Glutamatergic neuron (in vitro differentiated cells): ENCODE data around the gene ZBTB6. TPM values are rescaled to one million over a fixed set of nuclear protein-coding genes. Genes with fewer than 3 reads are reported as not detected.
"Not testable (repeated sequence)": the region's sequence is repeated elsewhere in the genome, so short reads cannot be mapped to it uniquely, and the experiment has no call there.

Experiments used
- DNase-seq: peaks from one replicate; pipeline ENCODE4 v3.0.0; 2022
- H3K27ac Mint-ChIP-seq: one replicate; pipeline ENCODE4 v1.8.0; 2020; ENCODE audit warnings: mild to moderate bottlenecking, mixed read lengths, inconsistent platforms; ENCODE audit not compliant: unreplicated experiment
- H3K27me3 Mint-ChIP-seq: one replicate; pipeline ENCODE4 v1.8.0; 2020; ENCODE audit warnings: mild to moderate bottlenecking, moderate library complexity, mixed read lengths, inconsistent platforms; ENCODE audit not compliant: unreplicated experiment
- H3K36me3 Mint-ChIP-seq: one replicate; pipeline ENCODE4 v1.8.0; 2020; ENCODE audit warnings: mild to moderate bottlenecking, mixed read lengths, inconsistent platforms; ENCODE audit not compliant: unreplicated experiment
- H3K4me1 Mint-ChIP-seq: one replicate; pipeline ENCODE4 v1.8.0; 2020; ENCODE audit warnings: mild to moderate bottlenecking, low read depth, mixed read lengths, inconsistent platforms; ENCODE audit not compliant: unreplicated experiment
- H3K4me3 Mint-ChIP-seq: one replicate; pipeline ENCODE4 v1.8.0; 2020; ENCODE audit warnings: mild to moderate bottlenecking, mixed read lengths, inconsistent platforms; ENCODE audit not compliant: unreplicated experiment
- H3K9me3 Mint-ChIP-seq: one replicate; pipeline ENCODE4 v1.8.0; 2020; ENCODE audit warnings: mild to moderate bottlenecking, moderate library complexity, mixed read lengths, inconsistent platforms; ENCODE audit not compliant: unreplicated experiment
- CTCF ChIP-seq: fragments of 200-600 bp; sonication (generic); IDR thresholded peaks from one replicate; pipeline ENCODE4 v1.5.0; 2021; ENCODE audit not compliant: partially characterized antibody, unreplicated experiment
- total RNA-seq: library from RNA; stranded (reverse); fragmentation: NEBNext Ultra II Directional; extraction: Animal tissue kit (Norgen Biotek cat#: 25700); gene quantifications from one replicate; pipeline ENCODE4 v1.2.1, GENCODE V29; 2021; ENCODE audit not compliant: unreplicated experiment

The ZBTB6 gene
- total RNA-seq, 1 donor from 2014 or later: 10.2 TPM

DNA sequence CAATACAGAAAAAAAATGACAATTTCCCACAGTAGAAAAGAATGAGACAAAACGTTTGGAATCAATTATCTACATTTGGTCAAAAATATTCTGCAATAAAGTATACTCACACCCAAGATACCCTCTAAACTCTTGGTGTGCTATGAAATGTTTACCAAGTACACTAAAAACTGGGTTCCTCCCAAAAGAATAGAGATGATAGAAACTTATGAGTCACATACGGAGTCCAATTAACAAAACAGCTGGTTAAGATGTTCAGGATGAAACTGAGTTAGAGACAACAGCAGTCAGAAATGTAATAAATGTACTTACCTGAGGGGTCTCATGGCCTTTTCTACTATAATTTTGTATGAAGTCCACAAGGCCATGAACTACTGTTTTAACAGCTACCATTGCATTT, 33.7 kb downstream of the ZBTB6 start:
- no peak for DNase-seq
- Mint-ChIP-seq H3K27ac (no peak overlapping the region), H3K4me3 (no peak overlapping the region), H3K36me3 (no peaks in the 10 kb centered on the region), H3K4me1 (peaks cover 8% of the 10 kb centered on the region), H3K9me3 (no peaks in the 10 kb centered on the region), H3K27me3 (no peaks in the 10 kb centered on the region)
- TF ChIP-seq CTCF: no peak

DNA sequence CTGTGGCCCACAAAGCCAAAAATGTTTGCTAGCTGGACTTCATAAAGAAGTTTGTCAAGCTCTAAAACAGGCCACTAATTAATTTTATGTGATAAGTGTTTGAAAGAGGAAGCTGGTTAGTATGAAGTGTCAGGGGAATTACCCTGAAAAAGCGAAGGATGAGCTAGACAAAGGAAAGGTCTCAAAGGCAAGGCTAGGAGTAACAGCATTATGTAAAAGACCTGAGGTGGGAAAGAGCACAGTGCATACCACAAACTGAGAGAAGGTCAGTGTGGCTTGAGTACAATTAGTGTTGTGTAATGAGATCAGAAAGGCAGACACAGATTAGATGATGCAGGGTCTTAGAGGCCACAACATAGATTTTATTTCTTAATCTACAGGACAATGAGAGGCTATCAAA, 37.6 kb downstream of the ZBTB6 start:
- DNase-seq: no peak
- H3K9me3 Mint-ChIP-seq: no peaks in the 10 kb centered on the region
- no peaks in the 10 kb centered on the region for H3K27me3 Mint-ChIP-seq
- H3K36me3 Mint-ChIP-seq: peaks cover 5% of the 10 kb centered on the region
- H3K4me3 Mint-ChIP-seq: no peak overlapping the region
- H3K4me1 Mint-ChIP-seq: peaks cover 8% of the 10 kb centered on the region
- no peak for TF ChIP-seq CTCF
- H3K27ac Mint-ChIP-seq: peak overlapping the region; percentile 65

DNA sequence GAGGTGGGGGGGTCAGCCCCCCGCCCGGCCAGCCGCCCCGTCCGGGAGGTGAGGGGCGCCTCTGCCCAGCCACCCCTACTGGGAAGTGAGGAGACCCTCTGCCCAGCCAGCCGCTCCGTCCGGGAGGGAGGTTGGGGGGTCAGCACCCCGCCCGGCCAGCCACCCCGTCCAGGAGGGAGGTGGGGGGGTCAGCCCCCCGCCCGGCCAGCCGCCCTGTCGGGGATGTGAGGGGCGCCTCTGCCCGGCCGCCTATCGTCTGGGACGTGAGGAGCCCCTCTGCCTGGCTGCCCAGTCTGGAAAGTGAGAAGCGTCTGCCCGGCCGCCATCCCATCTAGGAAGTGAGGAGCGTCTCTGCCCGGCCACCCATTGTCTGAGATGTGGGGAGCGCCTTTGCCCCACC, 45.8 kb downstream of the ZBTB6 start:
- not testable (repeated sequence) for H3K9me3 Mint-ChIP-seq, H3K27ac Mint-ChIP-seq, H3K27me3 Mint-ChIP-seq, H3K4me1 Mint-ChIP-seq, H3K4me3 Mint-ChIP-seq, DNase-seq
- H3K36me3 Mint-ChIP-seq: peaks cover 12% of the 10 kb centered on the region

DNA sequence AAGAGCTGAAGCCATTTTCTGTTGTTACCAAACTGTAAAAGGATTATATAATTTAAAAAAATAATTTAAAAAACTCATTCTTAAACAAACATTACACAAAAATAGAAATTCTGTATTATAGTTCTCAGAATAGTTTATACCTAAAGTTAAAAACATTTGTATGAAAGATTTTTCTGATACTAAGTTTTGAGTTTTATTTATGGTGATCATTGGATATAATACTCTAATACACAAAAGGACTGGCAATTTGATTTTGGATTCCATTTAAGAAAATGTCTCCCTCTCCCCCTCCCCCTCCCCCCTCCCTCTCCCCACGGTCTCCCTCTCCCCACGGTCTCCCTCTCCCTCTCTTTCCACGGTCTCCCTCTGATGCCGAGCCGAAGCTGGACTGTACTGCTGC, 47.0 kb downstream of the ZBTB6 start:
- H3K27me3 Mint-ChIP-seq: no peaks in the 10 kb centered on the region
- no peaks in the 10 kb centered on the region for H3K4me1 Mint-ChIP-seq
- DNase-seq: no peak
- no peak overlapping the region for H3K4me3 Mint-ChIP-seq
- no peak for TF ChIP-seq CTCF
- H3K9me3 Mint-ChIP-seq: peaks cover 3% of the 10 kb centered on the region
- H3K27ac Mint-ChIP-seq: no peak overlapping the region
- H3K36me3 Mint-ChIP-seq: peaks cover 7% of the 10 kb centered on the region

- H3K4me1 Mint-ChIP-seq: no peaks in the 10 kb centered on the region
- H3K27me3 Mint-ChIP-seq: no peaks in the 10 kb centered on the region
- H3K27ac Mint-ChIP-seq: no peak overlapping the region
- no peak for DNase-seq
- H3K36me3 Mint-ChIP-seq: peaks cover 7% of the 10 kb centered on the region
- H3K4me3 Mint-ChIP-seq: no peak overlapping the region
- H3K9me3 Mint-ChIP-seq: peaks cover 3% of the 10 kb centered on the region
- no peak for TF ChIP-seq CTCF
These were observed 47.8 kb downstream of the ZBTB6 start for GRCh38 chr9:122865300-122865699.

- no peak for TF ChIP-seq CTCF
- DNase-seq: no peak
- H3K36me3 Mint-ChIP-seq: peaks cover 15% of the 10 kb centered on the region
- no peaks in the 10 kb centered on the region for H3K27me3 Mint-ChIP-seq
- H3K9me3 Mint-ChIP-seq: peaks cover 3% of the 10 kb centered on the region
- no peak overlapping the region for H3K4me3 Mint-ChIP-seq
- H3K4me1 Mint-ChIP-seq: no peaks in the 10 kb centered on the region
- H3K27ac Mint-ChIP-seq: no peak overlapping the region
These were observed 49.7 kb downstream of the ZBTB6 start for GRCh38 chr9:122863407-122863806.
